IMR-90 (cell line): ENCODE measurements around the gene NMT1.

Experiments used
- CEBPB ChIP-seq: IDR thresholded peaks from 2 replicates; pipeline ENCODE4 v1.6.1; 2012; ENCODE audit warnings: low read depth, low read length, improper control_type of control experiment
- CHD1 ChIP-seq: IDR thresholded peaks from 2 replicates; pipeline ENCODE4 v1.6.1; 2012; ENCODE audit warnings: low read depth, low read length, improper control_type of control experiment
- FOS ChIP-seq: fragments of 150-350 bp; IDR thresholded peaks from 2 replicates; pipeline ENCODE4 v1.6.1; 2016; ENCODE audit warnings: low read depth, low read length
- POLR2A ChIP-seq: IDR thresholded peaks from 2 replicates; pipeline ENCODE4 v1.6.1; 2012; ENCODE audit warnings: mild to moderate bottlenecking, low read depth, low read length
- SMC3 ChIP-seq: fragments of 150-350 bp; IDR thresholded peaks from 2 replicates; pipeline ENCODE4 v1.6.1; 2016; ENCODE audit warnings: low read depth, mild to moderate bottlenecking, antibody characterized with exemption, low read length, moderate library complexity
- TF ChIP-seq, protein P1 (sequence below): conservative IDR thresholded peaks from 2 replicates; pipeline ENCODE4 v1.5.1; 2012; ENCODE audit warnings: mild to moderate bottlenecking, low read depth, low read length, improper control_type of control experiment

DNA sequence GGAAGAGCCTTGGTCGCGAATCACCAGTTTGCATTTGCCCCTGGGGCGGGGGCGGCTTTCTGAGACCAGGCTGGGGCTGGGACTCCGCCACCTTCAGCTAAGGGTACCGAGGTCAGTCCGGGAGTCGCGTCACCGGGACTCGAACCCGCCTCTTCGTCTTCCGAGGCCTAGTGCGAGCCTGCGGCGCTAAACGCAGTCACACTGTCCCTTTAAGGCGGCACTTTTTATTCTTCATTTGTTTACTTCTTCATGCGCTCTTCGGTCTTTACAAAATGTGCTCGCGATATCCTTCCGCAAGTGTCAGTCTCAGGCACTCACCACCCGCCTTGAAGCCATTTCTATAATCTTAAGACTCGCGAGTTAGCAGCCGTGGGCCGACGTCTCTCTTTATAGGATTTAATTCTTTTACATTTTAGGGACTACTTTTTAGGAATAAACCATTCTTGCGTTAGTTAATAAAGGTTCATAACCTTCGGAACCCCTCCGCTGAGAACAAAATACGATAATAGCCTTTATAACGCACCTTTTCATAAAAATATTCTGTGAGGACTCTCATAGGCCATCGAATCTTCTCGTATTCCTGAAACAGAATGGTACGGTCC lies 86.6 kb downstream of the NMT1 start:
- TF ChIP-seq, protein P1, sequence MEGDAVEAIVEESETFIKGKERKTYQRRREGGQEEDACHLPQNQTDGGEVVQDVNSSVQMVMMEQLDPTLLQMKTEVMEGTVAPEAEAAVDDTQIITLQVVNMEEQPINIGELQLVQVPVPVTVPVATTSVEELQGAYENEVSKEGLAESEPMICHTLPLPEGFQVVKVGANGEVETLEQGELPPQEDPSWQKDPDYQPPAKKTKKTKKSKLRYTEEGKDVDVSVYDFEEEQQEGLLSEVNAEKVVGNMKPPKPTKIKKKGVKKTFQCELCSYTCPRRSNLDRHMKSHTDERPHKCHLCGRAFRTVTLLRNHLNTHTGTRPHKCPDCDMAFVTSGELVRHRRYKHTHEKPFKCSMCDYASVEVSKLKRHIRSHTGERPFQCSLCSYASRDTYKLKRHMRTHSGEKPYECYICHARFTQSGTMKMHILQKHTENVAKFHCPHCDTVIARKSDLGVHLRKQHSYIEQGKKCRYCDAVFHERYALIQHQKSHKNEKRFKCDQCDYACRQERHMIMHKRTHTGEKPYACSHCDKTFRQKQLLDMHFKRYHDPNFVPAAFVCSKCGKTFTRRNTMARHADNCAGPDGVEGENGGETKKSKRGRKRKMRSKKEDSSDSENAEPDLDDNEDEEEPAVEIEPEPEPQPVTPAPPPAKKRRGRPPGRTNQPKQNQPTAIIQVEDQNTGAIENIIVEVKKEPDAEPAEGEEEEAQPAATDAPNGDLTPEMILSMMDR = no peak
- TF ChIP-seq SMC3 (no peak), POLR2A (no peak), CEBPB (no peak), CHD1 (peak; percentile 96; the same call in 1 of the 2 replicates), FOS (0 out of 2 replicates have a peak, but pooled peaks have one; percentile 0)
